OCI-LY7 (cell line): ENCODE measurements around the gene SULF2. TPM values are rescaled to one million over a fixed set of nuclear protein-coding genes. Genes with fewer than 3 reads are reported as not detected.
A peak's percentile ranks its signal among the peaks of the same experiment; 100 is the strongest.

Source experiments
- BruUV-seq: library from RNA; stranded (reverse); fragments of 400-500 nt; replicated peaks from 2 replicates; lab custom pipeline; 2021; lab: Mats Ljungman, UMichigan
- CTCF ChIA-PET: fragments of 300-600 bp; sonication (Branson Sonifier 250); formaldehyde crosslinking; loops from one replicate; lab custom pipeline; 2022; ENCODE audit warnings: antibody characterized with exemption; ENCODE audit not compliant: unreplicated experiment; lab: Charles Lee
- POLR2A ChIA-PET: fragments of 300-600 bp; sonication (Branson Sonifier 250); formaldehyde crosslinking; loops from one replicate; lab custom pipeline; 2022; ENCODE audit warnings: antibody characterized with exemption; lab: Charles Lee
- DNase-seq: peaks from one replicate; pipeline ENCODE4 v3.0.0-alpha.2; 2015; ENCODE audit warnings: low spot score
- H2AFZ ChIP-seq: fragments of 200-600 bp; sonication (generic), shearing (Covaris generic); 2 replicates; pipeline ENCODE4 v1.6.1; 2014; ENCODE audit warnings: mild to moderate bottlenecking, antibody characterized with exemption, low read length, moderate library complexity
- H3K27ac ChIP-seq: fragments of 200-600 bp; sonication (generic); 2 replicates; pipeline ENCODE4 v1.5.1; 2014; ENCODE audit warnings: mixed run types, low read depth, mild to moderate bottlenecking, moderate library complexity, low read length, inconsistent platforms; ENCODE audit not compliant: poor library complexity, severe bottlenecking
- H3K36me3 ChIP-seq: fragments of 200-600 bp; sonication (generic); 2 replicates; pipeline ENCODE4 v1.6.1; 2014; ENCODE audit warnings: mild to moderate bottlenecking, antibody characterized with exemption, low read length, moderate library complexity, mixed read lengths; ENCODE audit not compliant: insufficient read depth
- H3K4me1 ChIP-seq: fragments of 200-600 bp; sonication (generic); 2 replicates; pipeline ENCODE4 v1.5.1; 2014; ENCODE audit warnings: mild to moderate bottlenecking, low read length; ENCODE audit not compliant: insufficient read depth, poor library complexity, severe bottlenecking
- H3K4me2 ChIP-seq: fragments of 200-600 bp; sonication (generic); 2 replicates; pipeline ENCODE4 v1.6.1; 2014; ENCODE audit warnings: mild to moderate bottlenecking, low read length
- H3K4me3 ChIP-seq: fragments of 200-600 bp; sonication (generic); 2 replicates; pipeline ENCODE4 v1.5.1; 2014; ENCODE audit warnings: mild to moderate bottlenecking, low read depth, low read length; ENCODE audit not compliant: poor library complexity, severe bottlenecking
- H3K79me2 ChIP-seq: fragments of 200-600 bp; sonication (generic); 2 replicates; pipeline ENCODE4 v1.6.1; 2016; ENCODE audit warnings: low read depth, mild to moderate bottlenecking, low read length, moderate library complexity, mixed read lengths; ENCODE audit not compliant: insufficient read depth
- H3K9me2 ChIP-seq: fragments of 200-600 bp; sonication (generic); 2 replicates; pipeline ENCODE4 v1.6.1; 2016; ENCODE audit warnings: mild to moderate bottlenecking, low read length, mixed read lengths; ENCODE audit not compliant: insufficient read depth
- H3K9me3 ChIP-seq: fragments of 200-600 bp; sonication (generic); 2 replicates; pipeline ENCODE4 v1.6.1; 2014; ENCODE audit warnings: mild to moderate bottlenecking, mixed run types, low read length, mixed read lengths
- H4K20me1 ChIP-seq: fragments of 200-600 bp; sonication (generic); 2 replicates; pipeline ENCODE4 v1.6.1; 2014; ENCODE audit warnings: mild to moderate bottlenecking, antibody characterized with exemption, low read length, moderate library complexity, mixed read lengths; ENCODE audit not compliant: insufficient read depth
- EZH2phosphoT487 ChIP-seq: fragments of 200-600 bp; sonication (generic); IDR thresholded peaks from 2 replicates; pipeline ENCODE4 v1.6.1; 2018; ENCODE audit warnings: low read depth, borderline replicate concordance, mild to moderate bottlenecking, mixed run types, antibody characterized with exemption, low read length, moderate library complexity, mixed read lengths
- intact Hi-C: fragments of 100-400 bp; cut with micrococcal nuclease; formaldehyde crosslinking; loops from one replicate; pipeline ENCODE4 v1.10.0; 2022; ENCODE audit not compliant: unreplicated experiment
- total RNA-seq, 2 experiments: library from RNA; depleted of rRNA in 1 of 2; stranded (reverse); fragments of >200 nt in 1 of 2; shearing (Covaris generic) in 1 of 2; gene quantifications; 2 replicates each; pipeline ENCODE4 v1.2.3, GENCODE V29; 2014 to 2022
- TF ChIP-seq, protein P1 (sequence below): fragments of 200-600 bp; sonication (generic); conservative IDR thresholded peaks from 2 replicates; pipeline ENCODE4 v1.5.1; 2014; ENCODE audit warnings: mild to moderate bottlenecking, antibody characterized with exemption, low read length, moderate library complexity, mixed read lengths

Gene SULF2
- total RNA-seq, 2 experiments from 2014 or later = 0.03 to 0.51 TPM

DNA sequence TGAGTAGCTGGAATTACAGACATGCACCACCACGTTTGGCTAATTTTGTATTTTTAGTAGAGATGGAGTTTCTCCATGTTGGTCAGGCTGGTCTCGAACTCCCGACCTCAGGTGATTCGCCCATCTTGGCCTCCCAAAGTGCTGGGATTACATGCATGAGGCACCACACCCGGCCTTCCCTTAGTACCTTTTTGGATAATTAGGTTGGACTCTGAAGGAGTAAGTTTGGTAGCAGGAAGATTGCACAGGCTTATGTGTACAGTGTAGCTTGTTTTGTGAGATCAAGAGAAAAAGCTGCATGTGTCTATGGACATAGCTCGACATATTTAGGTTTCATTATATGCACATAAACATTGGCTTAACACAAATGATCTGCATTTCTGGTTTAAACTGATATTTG, 166.8 kb downstream of the SULF2 start:
- POLR2A ChIA-PET = interaction anchor here (0.8 kb wide), 1 partner anchor 263 kb away, joined by 3 read pairs; no protein-coding TSS in a partner anchor

DNA sequence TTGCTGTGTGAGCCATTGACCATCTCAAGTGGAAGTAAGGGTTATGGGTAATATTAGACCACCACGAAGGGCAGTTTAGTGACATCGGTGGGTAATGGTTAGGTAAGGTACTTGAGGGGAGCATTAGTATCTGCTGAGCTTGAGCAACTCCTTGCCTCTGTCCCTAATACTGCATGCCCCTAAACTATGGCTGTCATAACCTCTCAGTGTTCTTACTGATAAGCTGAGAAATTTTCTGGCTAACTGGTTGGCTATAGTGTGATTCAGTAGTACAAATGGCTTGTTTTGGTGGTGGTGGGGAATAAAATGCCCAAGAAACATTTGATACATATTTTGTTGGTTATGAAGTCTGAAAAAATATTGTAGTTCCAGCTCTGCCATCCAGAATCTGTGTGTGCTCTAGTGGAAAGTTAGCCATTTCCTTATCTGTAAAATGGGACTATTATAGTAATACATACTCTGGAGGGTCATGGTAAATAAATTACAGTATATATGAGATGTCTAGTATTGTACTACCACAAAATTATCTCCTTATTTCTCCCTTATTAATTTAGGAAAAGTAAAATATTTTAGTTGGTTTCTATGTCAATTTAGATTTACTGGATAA, 170.5 kb downstream of the SULF2 start:
- H3K9me2 ChIP-seq = no peaks in the 10 kb centered on the region
- ChIA-PET POLR2A (interaction anchor here (0.6 to 2.1 kb wide), 5 partner anchors 13 to 124 kb away, joined by 3 to 8 read pairs (median 3); no protein-coding TSS in a partner anchor), CTCF (no interaction called here)
- peak overlapping the region; percentile 9 for H3K27ac ChIP-seq
- peaks cover 32% of the 10 kb centered on the region for H3K36me3 ChIP-seq
- peaks cover 92% of the 10 kb centered on the region for H3K79me2 ChIP-seq
- no peak overlapping the region for H3K4me2 ChIP-seq
- H4K20me1 ChIP-seq = peaks cover 7% of the 10 kb centered on the region; the same call in 1 of the 2 replicates
- no peaks in the 10 kb centered on the region for H3K9me3 ChIP-seq
- peaks cover 54% of the 10 kb centered on the region for H3K4me1 ChIP-seq
- no peak overlapping the region for H2AFZ ChIP-seq
- BruUV-seq = no TSS peak
- TF ChIP-seq, protein P1, sequence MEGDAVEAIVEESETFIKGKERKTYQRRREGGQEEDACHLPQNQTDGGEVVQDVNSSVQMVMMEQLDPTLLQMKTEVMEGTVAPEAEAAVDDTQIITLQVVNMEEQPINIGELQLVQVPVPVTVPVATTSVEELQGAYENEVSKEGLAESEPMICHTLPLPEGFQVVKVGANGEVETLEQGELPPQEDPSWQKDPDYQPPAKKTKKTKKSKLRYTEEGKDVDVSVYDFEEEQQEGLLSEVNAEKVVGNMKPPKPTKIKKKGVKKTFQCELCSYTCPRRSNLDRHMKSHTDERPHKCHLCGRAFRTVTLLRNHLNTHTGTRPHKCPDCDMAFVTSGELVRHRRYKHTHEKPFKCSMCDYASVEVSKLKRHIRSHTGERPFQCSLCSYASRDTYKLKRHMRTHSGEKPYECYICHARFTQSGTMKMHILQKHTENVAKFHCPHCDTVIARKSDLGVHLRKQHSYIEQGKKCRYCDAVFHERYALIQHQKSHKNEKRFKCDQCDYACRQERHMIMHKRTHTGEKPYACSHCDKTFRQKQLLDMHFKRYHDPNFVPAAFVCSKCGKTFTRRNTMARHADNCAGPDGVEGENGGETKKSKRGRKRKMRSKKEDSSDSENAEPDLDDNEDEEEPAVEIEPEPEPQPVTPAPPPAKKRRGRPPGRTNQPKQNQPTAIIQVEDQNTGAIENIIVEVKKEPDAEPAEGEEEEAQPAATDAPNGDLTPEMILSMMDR = no peak
- no peak for TF ChIP-seq EZH2phosphoT487
- DNase-seq = no peak
- intact Hi-C loops = no loop called here
- H3K4me3 ChIP-seq = no peak overlapping the region

More for the DNA sequence above, 166.8 kb downstream of the SULF2 start:
- no peak overlapping the region for H2AFZ ChIP-seq
- peaks cover 7% of the 10 kb centered on the region; the same call in 1 of the 2 replicates for H4K20me1 ChIP-seq
- no peaks in the 10 kb centered on the region for H3K9me2 ChIP-seq
- CTCF ChIA-PET = no interaction called here
- H3K4me1 ChIP-seq = peaks cover 42% of the 10 kb centered on the region
- peaks cover 35% of the 10 kb centered on the region for H3K36me3 ChIP-seq
- no peak overlapping the region for H3K4me2 ChIP-seq
- no peak for TF ChIP-seq EZH2phosphoT487
- TF ChIP-seq, protein P1 = no peak
- no TSS peak for BruUV-seq
- peaks cover 91% of the 10 kb centered on the region for H3K79me2 ChIP-seq
- H3K4me3 ChIP-seq = no peak overlapping the region
- no peak for DNase-seq
- intact Hi-C loops = no loop called here
- H3K9me3 ChIP-seq = no peaks in the 10 kb centered on the region
- H3K27ac ChIP-seq = no peak overlapping the region

DNA sequence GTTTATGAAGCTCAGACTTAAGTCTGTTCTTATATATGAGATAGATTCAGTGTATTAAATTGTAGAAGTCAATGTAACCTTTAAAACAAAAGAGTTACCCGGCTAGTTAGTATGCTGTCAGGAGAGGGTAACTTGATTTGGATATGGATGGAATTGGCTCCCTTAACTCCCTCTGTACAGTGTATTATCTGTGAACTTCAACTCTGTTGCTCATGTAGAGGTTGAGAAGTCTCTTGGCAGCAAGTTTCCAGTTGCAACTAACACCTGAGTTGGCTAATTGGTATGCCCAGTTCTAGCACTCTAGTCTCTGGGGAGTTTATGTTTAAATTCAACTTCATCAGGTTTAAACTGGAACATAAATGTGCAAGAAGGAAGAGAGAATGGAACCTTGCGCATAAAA, 172.6 kb downstream of the SULF2 start:
- POLR2A ChIA-PET = interaction anchor here (0.7 to 1.8 kb wide), 3 partner anchors 11 to 109 kb away, joined by 3 to 11 read pairs (median 4); no protein-coding TSS in a partner anchor
- Histone ChIP-seq H3K9me2 (no peaks in the 10 kb centered on the region), H3K9me3 (no peaks in the 10 kb centered on the region; the same call in 1 of the 2 replicates), H3K4me1 (peaks cover 50% of the 10 kb centered on the region), H3K36me3 (peaks cover 38% of the 10 kb centered on the region), H3K27ac (peak overlapping the region; percentile 25), H2AFZ (no peak overlapping the region), H4K20me1 (peaks cover 7% of the 10 kb centered on the region; the same call in 1 of the 2 replicates), H3K79me2 (peaks cover 91% of the 10 kb centered on the region), H3K4me2 (peak overlapping the region; percentile 31), H3K4me3 (no peak overlapping the region)
- TF ChIP-seq, protein P1 = no peak
- no peak for TF ChIP-seq EZH2phosphoT487
- CTCF ChIA-PET = interaction anchor here (0.5 kb wide), 1 partner anchor 130 kb away, joined by 3 read pairs; no protein-coding TSS in a partner anchor
- peak; percentile 65 for DNase-seq
- intact Hi-C loops = no loop called here
- no TSS peak for BruUV-seq
